HG03571 (cell line): ENCODE data around the gene SKOR2.

Experiments used
- ATAC-seq: cut with Tn5 transposase; IDR thresholded peaks from one replicate; pipeline ENCODE4 v1.9.1; 2021; ENCODE audit not compliant: unreplicated experiment

SKOR2 gene, protein sequence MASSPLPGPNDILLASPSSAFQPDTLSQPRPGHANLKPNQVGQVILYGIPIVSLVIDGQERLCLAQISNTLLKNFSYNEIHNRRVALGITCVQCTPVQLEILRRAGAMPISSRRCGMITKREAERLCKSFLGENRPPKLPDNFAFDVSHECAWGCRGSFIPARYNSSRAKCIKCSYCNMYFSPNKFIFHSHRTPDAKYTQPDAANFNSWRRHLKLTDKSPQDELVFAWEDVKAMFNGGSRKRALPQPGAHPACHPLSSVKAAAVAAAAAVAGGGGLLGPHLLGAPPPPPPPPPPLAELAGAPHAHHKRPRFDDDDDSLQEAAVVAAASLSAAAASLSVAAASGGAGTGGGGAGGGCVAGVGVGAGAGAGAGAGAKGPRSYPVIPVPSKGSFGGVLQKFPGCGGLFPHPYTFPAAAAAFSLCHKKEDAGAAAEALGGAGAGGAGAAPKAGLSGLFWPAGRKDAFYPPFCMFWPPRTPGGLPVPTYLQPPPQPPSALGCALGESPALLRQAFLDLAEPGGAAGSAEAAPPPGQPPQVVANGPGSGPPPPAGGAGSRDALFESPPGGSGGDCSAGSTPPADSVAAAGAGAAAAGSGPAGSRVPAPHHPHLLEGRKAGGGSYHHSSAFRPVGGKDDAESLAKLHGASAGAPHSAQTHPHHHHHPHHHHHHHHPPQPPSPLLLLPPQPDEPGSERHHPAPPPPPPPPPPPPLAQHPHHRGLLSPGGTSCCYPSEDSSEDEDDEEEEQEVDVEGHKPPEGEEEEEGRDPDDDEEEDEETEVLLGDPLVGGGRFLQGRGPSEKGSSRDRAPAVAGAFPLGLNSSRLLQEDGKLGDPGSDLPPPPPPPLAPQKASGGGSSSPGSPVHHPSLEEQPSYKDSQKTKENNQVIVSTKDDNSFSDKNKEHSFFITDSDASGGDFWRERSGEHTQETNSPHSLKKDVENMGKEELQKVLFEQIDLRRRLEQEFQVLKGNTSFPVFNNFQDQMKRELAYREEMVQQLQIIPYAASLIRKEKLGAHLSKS

DNA sequence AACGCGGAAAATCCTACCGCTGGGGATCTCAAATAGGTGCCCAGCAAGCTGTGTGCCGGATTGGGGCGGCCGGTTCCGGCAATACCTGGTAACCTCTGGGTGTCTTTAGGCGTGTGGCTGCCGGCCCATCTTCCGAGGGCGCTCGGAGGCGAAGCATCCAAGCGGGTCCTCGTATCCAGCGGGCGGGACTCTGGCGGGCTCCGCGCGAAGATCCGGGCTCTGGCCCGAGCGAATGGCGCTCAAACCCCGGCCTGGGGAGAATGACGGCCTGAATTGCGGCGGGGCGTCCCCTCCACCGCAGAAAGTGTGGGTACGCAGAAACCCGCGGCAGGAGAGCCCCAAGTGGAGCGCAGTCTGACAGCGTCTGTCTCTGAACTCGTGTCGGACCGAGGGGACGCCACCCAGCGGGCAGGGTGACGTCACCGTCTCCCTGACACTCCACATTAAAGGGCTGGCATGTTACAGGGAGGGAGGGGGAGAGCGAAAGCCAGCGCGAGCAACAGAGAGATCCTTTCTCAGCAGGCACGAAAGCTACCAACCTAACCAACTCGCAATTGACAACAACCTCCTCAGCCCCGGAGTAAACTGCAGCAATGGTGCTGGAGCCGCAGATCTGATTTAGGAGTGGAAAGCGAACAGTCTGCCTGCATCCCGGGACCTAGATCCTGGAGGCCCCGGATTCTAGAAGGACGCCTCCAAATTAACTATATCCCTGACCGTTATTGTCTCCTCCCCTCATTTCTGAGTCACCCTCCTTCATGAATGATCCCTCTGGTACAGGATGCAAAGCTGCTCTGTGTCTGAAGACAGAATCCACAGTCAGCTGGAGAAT is at the start of gene SKOR2:
Gene SKOR2 (minus strand): TSS at position 372 of the 832 bp plus-strand sequence. CDS start 2,477 bp downstream, outside the sequence.
- no peak for ATAC-seq

DNA sequence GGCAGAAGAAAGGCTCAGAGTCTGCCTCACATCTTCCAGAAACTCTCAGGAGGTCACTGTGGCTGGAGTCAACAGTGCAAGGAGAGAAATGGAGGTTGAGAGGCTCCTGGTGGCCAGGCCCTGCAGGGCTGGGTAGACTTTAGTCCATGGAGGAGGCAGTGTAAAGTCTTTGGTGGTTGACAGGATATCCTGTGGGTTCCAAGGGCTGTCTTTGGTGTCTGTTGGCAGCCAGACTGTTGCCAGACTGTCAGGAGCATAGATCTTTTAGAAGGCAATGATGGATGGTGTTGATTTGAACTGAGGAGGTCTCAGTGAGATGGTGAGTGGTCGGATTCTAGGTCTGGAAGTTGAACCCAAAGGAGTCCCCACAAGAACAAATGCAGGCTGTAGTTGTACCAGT is 45.0 kb upstream of the SKOR2 start:
- no peak for ATAC-seq

DNA sequence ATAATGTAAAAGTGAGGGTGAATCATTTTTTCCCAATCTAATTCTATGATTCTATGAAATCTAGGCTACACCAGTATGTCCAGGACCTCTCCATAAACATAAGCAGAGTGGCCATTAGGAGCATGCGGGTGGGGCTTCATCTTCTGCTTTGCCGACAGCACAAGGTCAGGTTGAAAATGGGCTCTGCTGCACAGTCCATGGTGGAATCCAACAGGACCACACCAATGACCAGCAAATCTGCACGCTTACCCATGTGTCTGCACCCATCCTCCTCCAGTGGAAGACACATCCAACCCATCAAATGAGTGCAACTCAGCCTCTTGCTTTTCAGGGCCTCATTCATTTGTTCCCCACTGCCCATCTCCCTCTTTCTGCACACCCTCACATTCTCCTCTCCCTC is 43.3 kb upstream of the SKOR2 start:
- ATAC-seq = no peak

DNA sequence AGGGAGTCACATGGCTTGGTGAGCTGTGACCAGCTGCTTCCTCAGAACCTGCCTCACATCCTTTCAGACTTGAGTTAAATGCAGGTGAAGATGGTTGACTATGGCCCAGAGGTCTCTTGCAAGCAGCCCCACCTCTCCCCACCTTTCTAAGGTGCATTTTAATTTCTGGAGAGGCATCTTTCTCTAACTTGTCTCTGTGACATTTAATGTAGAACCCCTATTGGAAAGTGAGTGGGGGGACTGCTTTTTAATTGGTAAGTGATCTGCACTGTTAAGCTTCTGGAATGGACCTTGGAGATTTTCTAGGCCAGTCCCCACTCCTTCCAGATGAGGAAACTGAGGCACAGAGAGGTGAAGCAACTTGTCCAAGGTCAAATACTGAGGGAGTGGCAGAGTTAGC is 37.3 kb upstream of the SKOR2 start:
- no peak for ATAC-seq

DNA sequence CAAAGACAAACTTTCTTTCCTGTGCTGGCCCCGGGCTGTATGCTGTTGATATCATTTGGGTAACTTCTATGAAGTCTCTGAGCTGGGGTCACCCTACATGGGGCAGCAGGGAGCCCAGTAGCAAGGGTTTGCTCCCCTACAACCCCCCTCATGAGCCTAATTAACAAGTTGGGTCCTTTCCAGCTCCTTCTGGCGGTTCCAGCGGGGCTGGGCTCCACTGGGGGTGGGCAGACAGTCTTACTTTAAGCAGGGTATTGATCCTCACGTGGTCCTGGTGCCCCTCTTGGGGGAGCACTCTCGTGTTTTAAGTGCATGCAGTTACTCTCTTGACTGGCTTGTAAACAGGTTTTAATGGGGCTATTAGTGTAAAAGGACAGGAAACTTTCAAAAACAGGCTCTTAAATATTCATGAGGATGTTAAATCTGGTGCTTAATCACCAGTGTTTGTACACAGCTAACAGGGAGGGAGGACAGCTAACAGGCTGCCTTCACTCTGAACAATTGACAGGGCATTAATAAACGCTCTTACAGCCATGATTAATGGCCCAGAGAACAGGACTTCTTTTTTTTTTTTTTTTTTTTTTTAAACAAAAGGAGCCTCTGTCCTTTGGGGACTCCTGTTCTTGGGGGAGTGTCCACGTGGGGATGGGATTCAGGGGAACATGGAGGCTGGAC is 36.6 kb upstream of the SKOR2 start:
- no peak for ATAC-seq

DNA sequence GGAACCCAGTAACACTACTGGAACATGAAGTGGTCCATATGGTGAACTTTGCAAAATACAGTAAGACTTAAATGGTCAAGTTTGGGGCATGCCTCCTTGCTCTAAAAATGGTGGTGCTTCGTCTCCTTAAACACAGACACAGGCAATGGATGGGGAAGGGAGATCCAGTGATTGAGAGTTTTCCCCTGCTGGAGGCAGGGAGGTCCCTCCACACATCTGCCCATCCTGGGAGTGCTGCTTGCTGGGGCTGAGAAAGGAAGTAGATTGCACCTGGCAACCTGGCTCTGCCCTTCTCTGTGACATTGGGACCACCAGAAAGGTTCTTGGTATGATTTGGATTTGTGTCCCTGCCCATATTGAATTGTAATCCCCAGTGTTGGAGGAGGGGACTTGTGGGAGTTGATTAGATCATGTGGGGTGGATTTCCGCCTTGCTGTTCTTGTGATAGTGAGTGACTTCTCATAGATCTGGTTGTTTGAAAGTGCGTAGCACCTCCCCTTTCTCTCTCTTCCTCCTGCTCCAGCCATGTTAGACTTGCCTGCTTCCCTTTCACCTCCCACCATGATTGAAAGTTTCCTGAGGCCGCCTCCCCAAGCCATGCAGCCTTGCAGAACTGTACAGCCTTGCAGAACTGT is 35.4 kb upstream of the SKOR2 start:
- no peak for ATAC-seq

DNA sequence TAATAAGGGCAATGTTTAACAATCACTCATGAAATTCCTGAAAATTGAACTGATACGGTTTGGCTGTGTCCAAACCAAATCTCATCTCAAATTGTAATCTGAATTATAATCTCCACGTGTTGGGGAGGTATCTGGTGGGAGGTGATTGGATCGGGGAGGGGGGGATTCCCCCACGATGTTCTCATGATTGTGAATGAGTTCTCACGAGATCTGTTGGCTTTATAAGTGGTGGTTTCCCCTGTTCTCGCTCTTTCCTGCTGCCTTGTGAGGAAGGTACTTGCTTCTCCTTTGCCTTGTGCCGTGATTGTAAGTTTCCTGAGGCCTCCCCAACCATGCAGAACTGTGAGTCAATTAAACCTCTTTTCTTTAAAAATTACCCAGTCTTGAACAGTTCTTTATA is 34.0 kb upstream of the SKOR2 start:
- no peak for ATAC-seq

DNA sequence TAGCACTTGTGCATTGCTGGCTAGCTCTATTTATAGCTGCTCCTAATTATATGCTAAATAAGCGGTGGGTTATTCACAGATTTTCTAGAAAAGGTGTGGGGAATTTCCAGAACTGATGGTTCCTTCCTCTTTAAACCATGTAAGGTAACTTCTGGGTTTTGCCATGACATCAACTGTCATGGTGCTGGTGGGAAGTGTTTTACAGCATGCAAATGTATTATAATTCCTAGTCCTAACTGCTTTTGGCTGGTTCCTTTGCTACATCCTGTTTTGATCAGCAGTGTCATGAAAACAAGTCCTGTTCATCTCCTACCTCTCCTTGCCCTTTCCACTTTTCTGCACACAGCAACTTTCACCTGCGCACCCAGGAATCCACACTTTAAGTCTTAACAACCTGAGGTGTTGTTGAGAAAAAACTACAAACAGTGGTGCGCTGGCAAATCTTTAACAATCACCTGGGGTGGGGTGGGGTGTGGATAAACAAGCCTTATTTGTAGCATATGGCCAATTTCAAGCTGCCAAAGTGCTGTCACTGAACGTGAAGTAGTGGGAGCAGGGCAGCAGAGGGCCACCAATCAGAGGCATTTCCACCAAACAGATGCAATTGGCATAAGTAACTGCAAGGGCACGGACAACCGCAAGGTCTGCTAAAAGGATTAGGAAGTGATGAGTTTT is 33.4 kb upstream of the SKOR2 start:
- ATAC-seq = no peak

DNA sequence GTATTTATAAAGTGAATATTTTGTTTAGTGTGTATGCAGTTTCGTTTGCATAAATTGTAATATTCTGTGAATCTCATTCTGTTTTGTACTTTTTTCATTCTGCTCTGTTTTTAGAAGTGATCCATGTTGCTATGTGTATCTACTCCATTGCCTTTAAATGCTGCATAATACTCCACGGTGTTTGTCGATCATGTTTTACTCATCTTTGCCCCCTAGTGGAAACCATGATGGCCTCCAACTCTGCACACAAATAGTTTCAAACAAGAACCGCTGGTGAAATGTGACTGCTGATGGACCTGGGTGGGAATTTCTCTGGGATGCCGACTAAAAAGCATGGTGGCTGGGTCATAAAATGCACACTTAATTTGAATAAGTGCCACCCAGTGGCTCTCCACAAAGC is 32.0 kb upstream of the SKOR2 start:
- no peak for ATAC-seq

DNA sequence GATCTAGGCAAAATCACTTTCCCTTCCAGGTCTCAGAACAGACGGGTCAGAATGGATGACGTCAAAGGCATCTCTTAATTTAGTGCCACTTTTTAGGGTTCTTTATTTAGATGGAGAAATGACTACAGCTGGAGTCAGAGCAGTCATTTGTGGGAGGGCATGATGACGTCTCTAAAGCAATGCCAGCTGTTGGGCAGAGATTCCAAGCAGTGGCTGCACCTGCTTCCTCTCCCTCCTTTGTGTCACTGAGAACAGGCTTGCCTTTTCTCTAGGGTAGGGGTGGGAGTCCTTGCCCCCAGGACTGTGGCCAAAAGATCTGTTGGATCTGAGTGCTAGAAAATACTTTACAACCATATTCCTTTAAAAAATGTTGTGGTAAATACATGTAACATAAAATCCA is 28.7 kb upstream of the SKOR2 start:
- ATAC-seq = no peak

DNA sequence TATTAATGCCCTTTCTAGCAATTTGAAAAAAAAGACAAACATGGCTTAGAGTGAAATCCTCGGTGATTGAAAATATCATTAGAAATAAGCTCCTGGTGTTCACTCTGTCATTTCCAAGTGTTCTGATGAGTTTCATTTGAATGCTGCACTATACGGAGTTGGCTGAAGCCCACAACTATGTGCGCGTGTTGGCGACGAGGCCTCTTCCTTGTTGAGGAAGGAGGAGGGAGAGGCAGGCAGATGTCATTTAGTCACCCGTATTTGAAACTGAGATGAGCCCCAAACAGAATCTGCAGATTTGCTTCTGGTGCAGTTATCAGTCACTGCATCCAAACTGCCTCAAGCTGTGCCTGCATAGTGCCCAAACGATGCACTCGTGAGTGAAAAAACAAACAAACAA is 23.5 kb upstream of the SKOR2 start:
- no peak for ATAC-seq

DNA sequence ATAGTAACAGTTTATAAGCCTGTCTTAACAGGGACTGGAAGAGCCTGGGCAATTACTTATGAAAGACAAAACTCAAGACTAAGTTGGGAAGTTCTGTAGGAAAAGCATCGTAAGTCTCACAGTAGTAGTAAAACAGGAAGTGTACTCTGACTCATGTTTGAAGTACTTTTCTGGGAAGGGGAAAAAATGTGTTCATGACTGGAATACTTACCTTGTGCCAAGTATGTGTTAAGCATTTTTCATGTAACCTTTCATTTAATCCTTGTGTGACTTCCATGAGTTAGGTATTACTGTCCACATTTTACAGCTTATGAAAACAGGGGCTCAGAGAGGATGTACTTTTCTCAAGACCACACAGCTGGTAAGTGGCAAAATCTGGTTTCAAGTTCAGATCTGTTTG is 13.7 kb upstream of the SKOR2 start:
- ATAC-seq = no peak

DNA sequence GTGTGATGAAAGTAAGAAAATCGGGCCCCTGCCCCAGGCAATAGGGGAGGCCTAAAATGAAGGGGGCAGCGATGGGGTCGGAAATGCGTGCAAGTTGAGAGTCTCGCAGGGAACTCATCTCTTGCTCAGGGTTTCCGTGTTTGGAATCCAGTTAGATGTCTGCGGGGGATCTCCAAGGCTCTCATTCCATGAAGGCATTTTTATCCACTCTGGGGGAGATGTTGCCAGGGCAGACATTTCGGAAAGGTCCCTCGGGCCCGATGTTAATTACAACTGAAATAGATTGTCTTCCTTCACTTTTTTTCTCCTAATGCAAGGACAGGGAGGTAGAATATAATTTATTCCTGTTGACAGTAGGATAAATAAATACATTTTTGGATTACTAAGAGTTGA is 12.8 kb upstream of the SKOR2 start:
- ATAC-seq = no peak

DNA sequence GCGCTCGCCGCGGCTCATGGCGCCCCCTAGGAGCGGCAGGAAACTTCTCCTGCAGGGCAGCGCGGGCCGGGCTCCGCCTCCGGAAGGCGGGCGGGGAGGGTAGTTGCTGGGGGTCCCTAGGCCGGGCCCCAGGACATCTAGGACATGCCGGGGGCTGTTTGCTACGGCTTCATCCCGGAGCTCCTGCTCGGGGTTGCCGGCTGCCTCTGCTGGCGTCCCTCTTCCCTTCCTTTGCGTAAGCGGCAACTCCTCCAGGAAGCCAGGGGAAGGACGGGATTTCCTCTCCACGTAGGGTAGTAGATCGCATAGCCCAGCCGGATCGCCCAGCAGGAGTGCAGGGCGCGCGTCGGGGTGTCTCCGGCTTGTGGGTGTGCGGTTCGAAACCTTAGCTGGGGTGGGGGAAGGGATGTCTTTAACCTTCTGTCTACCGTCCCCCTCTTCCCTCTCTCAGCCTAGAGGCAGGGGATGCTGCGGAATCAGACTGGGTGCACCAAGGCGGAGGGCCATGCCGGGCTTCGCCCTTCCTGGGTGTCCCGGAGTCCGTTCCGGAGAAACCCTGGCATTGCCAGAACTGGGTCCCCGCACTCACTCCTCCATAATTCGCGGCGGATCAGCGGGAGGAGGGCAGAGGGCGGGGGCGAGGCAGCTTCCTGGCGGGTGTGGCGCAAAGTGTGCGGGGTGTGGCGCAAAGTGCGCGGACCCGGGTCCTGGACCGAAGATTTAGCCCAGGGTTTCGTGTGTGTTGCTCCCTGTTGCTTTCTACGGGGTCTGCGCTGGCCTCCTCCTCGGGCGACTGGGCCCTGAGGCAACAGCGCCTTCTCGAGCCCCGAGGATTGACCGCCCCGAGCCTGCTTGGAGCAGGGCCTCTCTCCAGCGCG is 12.2 kb upstream of the SKOR2 start:
- no peak for ATAC-seq

DNA sequence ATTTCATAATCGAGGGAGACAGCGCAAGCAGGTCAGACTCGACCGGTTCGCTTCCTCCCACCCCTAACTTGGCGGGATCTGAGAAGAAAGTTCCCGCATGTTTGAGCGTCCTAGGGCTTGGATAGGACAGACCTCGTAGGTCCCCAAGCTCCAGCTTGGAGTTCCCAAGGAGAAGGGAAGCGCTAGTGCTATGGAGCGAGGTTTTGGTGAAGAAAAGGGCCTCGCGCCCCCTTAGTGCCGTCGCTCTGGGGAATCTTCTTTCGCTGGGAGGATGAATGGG is 11.6 kb upstream of the SKOR2 start:
- ATAC-seq = no peak

DNA sequence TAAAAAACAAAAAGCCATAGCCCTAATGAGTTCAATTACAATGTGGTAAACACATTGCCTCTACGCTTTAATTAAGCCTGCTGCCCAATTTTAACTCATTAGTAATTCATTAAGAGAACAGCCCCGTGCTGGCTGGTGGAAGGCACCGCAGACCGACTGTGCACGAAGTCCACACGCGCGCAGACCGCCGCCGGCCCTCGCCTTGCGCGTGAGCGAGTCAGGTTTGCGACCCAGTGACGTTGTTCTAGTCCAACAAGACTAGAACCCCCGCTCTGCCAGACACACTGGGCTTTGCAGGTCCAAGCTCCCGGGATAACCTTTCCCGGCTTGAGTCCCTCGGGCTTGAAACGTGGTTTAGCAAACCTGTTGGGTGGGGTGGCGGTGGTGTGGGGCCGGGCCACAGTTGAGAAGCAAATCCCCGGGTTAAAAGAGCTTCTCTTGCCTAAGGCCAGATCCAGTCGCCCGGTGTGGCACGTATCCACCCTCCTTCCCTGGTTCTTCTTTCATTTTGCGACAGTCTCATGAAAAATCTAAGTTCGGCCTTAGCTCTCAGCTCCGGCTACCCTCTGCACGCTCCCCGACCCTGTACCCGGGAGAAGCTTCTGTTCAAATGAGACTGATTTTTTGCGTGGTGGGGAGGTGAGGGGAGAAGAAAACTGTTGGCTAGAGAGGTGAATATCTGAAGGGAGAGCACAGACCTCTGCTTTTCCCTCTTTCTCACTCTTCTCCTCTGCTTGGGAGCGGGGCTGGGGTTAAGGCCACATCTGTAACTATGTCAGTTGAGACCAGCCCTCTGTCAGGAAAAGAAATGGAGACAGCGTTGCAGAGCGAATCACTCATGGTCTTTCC is 11.1 kb upstream of the SKOR2 start:
- no peak for ATAC-seq

DNA sequence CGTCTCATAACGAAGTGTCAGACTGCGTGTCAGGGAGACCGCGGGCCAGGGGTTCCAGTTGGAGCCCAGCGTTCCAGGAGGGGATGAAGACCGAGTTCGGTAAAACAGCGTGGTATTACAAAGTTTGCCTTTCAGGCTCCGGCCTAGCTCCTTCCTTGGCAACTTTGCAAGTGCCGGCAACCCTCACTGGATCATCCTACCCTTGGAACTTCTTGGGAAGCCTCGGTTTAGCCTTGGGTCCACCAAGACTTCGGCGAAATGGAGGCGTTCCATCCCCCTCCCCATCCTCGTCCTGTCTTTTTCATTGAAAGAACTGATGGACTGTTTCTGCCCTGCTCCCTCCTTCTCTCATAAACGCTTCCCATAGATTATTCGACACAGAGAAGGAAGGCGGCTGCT is 10.4 kb upstream of the SKOR2 start:
- no peak for ATAC-seq
